HG03060 (cell line): ENCODE measurements around the gene MRFAP1.
"Not testable (repeated sequence)": the region's sequence is repeated elsewhere in the genome, so short reads cannot be mapped to it uniquely, and the experiment has no call there.

Experiments used
- ATAC-seq: cut with Tn5 transposase; IDR thresholded peaks from one replicate; pipeline ENCODE4 v1.9.1; 2021; ENCODE audit warnings: low read depth, moderate number of reproducible peaks; ENCODE audit not compliant: unreplicated experiment

Gene MRFAP1

DNA sequence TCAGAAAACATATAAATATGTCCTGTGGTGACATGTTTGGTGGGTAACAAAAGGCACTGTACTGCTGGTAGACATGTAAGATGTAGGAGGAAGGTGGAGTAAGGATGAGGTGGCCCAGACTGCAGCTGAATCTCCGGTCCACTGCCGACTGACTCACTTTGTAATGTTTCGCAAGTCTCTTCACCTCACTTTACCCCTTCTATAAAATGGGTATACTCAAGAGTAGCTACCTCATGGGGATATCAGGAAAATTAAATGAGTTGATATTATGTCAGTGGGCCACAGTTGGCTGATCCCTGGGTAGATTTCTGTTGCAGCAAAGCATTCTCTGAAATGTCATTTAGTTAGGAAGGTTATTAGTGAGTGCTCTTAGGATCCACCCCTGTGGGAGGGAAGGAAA, 22.1 kb downstream of the MRFAP1 start:
- no peak for ATAC-seq

GRCh38 chr4:6663596-6664393, 23.3 kb downstream of the MRFAP1 start:
- ATAC-seq, result no peak

DNA sequence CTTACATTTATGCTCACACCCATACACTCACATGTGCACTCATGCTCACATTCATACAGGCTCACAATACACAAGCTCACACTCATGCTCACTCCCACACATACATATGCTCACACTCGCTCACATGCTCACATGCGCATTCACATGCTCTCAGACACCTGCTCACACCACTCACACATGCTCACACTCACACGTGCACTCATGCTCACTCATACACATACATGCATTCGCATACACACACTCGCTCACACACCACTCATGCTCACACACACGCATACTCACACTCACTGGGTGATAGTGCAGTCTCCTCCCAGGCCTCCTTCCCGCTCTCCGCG, 24.8 kb downstream of the MRFAP1 start:
- ATAC-seq, result no peak

DNA sequence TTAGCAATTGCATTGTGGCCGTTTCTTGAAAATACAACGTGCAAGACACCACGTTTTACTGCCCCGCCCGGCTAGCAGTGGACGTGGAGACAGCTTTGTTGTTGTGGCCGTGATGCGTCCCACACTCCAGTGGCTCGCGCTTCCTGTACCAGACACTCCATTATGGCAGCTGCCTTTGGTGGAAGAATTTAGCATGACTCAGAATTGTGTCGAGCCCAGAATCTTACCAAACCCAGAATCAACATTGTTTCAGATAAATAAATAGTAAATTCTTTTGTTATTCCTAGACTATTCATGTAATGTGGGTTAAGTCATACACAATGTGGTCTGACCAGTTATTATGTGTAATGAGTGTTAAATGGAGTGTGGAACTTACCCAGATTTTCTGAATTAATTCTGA, 27.9 kb downstream of the MRFAP1 start:
- no peak for ATAC-seq

DNA sequence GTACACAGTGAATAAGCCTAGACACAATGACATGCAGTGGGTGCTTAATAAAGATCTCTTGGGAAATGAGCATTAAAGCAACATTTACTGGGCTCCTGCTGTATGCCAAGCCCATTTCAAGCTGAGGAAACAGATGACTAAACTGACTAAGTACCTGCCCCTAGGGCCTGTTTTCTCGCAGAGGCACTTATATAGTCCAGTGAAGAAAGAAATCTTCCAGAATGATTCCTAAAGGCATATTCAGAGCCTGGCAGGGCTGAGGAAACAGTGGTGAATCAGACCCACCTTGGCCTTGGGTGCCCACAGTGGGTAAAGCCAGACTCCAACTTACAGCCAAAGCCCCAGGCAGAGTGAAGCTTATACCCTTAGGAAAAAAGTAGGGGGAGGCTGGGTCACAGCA, 31.2 kb downstream of the MRFAP1 start:
- no peak for ATAC-seq

GRCh38 chr4:6672131-6672530, 31.6 kb downstream of the MRFAP1 start:
- ATAC-seq, result no peak

DNA sequence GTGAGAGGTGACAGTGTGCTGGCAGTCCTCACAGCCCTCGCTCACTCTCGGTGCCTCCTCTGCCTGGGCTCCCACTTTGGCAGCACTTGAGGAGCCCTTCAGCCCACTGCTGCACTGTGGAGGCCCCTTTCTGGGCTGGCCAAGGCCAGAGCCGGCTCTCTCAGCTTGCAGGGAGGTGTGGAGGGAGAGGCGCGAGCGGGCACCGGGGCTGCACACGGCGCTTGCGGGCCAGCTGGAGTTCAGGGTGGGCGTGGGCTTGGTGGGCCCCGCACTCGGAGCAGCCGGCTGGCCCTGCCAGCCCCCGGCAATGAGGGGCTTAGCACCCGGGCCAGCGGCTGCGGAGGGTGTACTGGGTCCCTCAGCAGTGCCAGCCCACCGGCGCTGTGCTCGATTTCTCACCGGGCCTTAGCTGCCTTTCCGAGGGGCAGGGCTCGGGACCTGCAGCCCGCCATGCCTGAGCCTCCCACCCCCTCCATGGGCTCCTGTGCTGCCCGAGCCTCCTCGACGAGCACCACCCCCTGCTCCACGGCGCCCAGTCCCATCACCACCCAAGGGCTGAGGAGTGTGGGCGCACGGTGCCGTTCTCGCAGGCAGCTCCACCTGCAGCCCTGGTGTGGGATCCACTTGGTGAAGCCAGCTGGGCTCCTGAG, 32.2 kb downstream of the MRFAP1 start:
- ATAC-seq, result not testable (repeated sequence)

DNA sequence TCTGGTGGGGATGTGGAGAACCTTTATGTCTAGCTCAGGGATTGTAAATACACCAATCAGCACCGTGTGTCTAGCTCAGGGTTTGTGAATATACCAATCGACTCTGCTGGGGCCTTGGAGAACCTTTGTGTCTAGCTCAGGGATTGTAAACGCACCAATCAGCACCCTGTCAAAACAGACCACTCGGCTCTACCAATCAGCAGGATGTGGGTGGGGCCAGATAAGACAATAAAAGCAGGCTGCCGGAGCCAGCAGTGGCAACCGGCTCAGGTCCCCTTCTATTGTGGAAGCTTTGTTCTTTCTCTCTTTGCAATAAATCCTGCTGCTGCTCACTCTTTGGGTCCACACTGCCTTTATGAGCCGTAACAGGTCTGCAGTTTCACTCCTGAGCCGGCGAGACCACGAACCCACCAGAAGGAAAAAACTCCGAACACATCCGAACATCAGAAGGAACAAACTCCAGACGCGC, 32.7 kb downstream of the MRFAP1 start:
- ATAC-seq, result not testable (repeated sequence)

DNA sequence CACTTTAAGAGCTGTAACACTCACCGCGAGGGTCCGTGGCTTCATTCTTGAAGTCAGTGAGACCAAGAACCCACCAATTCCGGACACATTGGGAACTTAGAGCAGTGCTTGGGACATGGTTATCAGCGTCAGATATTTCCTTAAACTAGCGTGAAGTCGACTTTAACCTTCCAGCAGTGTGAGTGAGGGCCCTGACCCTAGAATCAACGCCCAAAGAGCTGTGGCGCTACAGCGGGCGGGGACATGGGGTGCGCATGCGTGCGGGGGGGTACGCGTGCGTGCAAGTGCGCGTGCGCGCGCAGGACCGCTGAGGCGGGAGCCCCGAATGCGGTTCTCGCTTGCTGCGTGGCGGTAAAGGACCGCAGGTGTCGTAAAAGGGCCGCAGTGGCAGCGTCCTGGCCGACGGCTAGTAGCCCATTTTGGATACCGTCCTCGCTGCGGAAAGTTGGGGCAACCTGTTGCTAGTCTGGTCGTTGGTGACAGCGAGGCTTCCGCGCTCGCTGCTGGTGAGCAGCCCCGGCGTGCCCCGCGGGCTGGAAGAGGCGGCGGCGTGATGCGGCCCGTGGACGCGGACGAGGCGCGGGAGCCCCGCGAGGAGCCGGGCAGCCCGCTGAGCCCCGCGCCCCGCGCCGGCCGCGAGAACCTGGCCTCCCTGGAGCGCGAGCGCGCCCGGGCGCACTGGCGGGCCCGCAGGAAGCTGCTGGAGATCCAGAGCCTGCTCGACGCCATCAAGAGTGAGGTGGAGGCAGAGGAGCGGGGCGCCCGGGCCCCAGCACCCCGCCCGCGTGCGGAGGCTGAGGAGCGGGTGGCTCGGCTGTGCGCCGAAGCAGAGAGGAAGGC, 33.4 kb downstream of the MRFAP1 start:
- peak; percentile 54 for ATAC-seq

DNA sequence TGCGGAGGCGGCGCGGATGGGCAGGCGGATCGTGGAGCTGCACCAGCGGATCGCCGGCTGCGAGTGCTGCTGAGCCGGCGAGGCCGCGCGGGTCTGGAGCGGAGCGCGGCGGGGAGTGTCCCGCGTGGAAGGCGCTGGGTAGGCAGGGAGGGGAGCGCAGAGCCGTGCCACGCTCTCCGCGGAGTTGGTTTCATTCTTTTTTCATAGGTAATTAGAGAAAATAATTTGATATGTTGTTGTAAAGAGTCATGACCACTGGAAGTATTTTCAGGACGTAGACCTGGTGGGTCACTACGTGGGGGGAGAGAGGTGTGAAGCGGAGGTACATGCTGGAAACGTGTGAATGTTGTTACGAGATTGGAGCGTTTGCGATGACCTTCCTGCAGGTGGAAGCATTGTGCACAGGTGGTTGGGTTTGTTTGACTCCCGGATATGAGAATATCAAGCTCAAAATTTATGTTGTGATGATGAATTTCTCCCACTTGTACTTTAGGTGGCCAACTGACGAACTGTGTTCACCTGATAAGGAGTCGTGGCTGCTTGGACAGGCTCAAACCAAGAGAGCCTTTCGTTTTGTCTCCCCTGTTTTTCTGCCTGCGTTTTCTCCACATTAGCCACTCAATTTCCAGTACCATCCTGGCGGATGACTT, 34.1 kb downstream of the MRFAP1 start:
- ATAC-seq, result peak; percentile 36

- ATAC-seq, result no peak
Measured at GRCh38 chr4:6676722-6677558, 36.5 kb downstream of the MRFAP1 start.

DNA sequence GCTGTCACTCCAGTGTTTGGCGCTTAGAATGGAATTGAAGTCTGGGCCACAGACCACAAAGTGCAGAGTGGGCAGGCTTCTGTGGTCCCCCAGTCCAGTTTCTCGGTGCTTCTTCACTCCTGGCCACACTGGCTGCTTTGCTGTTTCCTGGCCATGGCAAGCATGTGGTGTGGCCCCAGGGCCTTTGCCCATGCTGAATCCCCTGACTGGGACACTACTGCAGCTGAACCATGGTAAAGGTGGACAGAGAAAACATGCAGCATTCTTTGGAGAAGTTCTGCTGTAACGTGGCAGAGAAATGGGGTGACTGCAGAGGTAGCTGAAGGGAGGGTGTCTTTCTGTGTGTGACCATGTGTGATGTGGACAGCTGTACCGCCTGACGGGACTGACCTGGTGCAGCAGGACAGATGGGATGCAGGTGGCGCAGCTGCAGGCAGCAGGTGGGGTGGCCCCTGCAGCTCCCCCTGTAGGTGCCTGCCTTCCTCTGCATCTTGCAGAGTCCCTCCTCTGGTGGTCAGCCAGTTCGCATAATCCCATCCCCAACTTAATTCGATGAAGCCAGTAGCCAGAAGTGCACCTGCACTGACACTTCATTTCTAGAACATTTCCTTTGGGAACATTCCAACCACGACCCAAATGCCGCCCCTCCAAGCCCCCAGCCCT, 40.0 kb downstream of the MRFAP1 start:
- ATAC-seq, result no peak

- no peak for ATAC-seq
Measured at GRCh38 chr4:6681191-6681590, 40.7 kb downstream of the MRFAP1 start.

DNA sequence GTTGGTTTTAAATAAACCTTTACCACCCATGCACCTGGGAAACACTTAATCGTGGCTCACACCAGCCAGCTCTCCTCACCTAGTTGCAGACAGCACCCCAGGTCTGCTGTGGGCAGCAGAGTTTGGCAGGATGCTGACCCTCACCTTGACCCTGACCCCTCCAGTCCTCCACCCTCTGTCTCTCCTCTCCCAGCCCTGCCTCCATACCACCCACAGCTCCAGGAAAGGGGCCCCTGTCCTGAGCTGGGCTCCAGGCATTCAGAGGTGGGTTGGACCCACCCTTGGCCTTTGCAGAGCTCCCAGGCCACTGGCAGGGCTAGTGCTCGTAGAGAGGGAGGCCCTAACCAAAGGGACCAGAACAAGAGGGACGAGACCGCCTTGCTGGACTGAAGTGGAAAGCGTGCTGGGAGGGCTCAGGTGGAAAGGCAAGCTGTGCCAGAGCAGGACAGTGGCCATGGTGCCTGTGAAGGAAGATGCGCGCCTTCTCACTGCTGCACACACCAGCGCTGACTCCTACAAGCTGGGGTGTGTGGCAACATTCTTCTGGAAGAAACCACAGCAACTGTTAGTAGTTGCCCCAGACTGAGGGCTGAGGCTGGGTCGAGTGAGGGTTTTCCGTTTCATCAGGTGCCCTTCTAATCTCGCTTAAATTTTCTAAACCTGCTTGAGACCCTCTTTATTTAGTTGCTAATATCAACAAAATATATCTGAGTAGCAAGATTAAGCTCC, 42.5 kb downstream of the MRFAP1 start:
- ATAC-seq, result no peak

DNA sequence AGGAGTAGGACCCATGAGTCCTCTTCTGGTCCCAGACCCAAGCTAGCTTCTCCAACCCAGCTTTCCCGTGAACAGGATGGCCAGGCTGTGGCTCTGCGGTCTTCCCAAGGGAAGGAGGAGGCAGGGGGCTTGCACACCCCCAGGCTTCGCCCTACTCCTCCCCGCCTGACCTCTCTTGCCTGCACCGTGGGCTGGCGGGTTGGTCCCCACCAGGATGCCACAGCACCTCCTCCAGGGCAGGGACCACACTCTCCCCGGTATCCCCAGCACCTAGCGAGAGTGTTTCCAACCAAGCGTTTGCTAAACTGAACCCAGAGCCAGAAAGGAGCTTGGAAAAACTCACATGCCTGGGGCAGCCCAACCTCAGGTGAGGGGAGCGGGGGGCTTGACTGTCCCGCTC, 44.2 kb downstream of the MRFAP1 start:
- ATAC-seq, result no peak

DNA sequence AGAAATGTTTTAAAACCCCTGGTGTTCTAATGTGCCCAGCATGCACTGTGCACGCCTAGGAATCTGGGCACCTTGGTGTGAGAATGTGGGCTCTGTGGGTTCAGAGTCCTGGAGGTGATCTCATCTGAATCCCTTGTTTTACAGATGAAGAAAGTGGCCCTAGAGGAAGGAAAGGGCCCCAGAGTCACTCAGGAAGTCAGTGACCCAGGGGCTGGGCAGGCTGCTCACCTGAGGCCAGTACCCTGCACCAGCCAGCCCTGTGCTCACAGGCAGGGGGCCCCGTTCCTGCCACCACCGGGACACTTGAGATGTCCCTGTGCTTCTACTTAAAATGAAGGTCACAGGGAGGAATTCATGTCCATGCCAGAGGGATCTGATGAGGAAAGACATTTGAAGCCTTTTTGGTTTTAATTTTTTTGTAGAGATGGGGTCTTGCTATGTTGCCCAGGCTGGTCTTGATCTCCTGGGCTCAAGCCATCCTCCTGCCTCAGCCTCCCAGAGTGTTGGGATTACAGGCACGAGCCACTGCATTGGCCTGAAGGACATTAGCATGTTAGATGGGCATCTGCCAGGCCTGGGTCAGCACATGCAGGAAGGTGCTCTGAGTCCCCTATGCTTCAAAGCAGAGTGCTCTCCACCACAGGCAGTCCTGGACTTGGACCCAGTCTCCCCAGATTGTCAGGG, 45.8 kb downstream of the MRFAP1 start:
- no peak for ATAC-seq

DNA sequence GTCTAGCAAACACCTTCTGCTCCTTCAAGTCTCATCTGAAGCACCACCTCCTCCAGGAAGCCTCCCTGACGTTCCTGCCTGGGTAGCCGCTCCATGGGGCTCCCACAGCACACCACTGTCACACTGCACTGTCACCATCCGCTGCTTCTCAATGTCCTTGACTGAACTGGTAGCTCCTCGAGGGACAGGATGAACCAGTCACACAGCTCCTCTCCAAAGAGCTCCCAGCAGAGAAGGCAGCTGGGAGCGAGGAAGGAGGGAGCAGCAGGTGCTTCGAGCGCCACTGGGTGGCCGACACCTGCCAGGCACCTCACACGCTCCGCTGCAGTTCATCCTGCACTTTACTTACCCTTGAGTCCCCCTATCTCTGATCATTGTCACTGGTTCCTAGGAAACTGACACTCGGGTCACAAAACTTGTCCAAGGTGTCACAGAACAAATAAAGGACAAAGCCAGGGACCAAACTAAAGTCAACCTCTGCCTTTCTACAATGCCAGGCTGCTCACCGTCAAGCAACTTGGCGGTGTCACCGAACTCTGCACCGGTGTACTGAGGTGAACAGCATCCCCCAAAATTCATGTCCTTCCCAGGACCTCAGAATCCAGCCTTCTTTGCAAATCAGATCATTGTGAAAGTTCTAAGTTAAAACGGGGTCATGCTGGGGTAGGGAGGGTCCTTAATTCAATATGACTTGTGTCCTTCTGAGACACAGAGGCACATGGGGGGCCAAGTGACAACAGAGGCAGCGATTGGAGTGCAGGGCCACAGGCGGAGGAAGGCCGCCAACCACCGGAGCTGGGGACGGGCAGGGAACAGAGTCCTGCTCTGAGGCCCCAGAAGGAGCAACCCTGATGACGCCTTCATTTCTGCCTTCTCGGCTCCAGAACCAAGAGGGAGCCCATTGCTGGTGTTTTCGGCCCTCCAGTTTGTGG, 47.7 kb downstream of the MRFAP1 start:
- ATAC-seq, result no peak
